ENCODE measurements around the gene MYO15A.

MYO15A gene

DNA sequence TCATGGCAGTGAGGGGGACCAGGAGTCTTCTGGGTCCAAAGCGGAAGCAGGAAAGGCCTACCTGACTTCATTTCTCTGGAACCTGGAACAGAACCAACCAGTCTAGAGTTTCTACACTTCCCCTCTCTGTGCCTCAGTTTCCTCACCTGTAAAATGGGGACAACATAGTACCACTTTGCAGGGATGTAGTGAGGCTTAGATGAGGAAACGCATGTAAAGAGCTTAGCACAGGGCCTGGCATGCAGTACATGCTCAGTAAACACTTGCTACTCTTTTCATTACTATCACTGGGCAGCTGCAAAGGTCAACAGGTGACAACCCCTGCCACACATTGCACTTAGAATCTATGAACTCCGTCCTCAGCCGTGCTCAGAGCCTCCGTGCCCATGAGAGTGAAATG lies 24.2 kb downstream of the MYO15A start:
- no peak for DNase-seq

GRCh38 chr17:18136357-18136756 lies 27.8 kb downstream of the MYO15A start:
- DNase-seq, result no peak

DNA sequence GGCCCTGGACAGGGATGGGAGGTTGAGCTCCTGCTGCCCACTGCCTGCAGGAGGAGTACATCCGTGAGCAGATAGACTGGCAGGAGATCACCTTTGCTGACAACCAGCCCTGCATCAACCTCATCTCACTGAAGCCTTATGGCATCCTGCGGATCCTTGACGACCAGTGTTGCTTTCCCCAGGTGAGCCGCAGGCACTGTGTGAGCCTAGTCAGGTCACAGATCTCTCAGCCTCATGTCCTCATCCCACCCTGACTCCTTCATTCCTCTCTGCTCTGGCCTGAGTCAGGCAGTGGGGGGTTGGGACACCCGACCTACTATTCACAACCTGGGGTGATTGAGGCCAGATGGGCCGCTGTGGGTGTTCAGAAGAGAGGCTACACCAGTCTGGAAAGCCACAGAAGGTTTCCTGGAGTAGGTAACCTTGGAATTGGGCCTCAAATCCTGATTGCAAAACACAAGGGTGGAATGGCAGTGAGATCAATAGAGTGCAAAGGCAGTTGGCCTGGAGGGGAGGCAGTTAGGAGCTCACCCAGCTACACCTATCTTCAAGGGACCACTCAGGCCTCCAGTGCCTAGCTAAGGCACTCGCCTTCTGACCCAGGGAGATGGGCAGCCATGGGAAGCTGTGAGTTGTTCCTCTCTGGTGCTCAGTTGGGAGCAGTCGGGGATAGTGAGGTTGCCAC lies 29.7 kb downstream of the MYO15A start:
- no peak for DNase-seq

GRCh38 chr17:18139092-18139491 lies 30.5 kb downstream of the MYO15A start:
- no peak for DNase-seq

DNA sequence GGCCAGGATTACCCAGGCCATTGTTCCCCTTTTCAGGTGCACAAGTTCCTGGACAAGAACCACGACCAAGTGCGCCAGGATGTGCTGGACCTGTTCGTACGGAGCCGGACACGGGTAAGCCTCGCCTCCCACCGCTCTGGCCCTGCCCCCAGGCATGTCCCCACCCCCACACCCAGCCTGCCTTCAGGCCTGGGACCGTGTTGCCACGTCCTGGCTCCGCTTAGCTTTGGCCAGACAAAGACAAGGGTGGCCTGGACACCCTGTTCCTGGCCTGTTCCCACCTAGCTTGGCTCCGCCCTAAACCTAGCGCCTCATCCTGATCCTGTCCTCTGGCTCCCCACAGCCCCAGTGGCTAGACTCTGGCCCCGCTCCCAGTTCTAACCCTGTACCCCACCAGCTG lies 30.9 kb downstream of the MYO15A start:
- DNase-seq, result no peak

DNA sequence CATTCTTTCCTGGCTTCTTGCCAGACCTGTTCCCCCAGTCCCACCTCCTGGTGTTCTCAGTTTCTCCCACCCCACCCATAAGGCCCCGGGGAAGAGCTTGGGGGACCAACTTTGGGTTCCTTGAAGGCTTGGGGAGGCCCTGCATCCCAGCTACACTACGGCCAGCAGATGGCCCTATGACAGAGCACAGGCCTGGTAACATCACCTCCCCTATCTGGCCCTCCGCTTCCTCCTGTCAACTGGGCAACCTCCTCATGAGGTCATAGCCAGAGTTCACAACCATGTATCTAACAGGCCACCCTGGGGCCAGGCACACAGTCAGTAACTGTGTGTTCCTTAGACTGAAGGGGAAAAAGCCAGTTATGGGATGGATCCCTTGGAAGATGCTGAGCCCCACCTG lies 31.4 kb downstream of the MYO15A start:
- no peak for DNase-seq

GRCh38 chr17:18140648-18141047 lies 32.1 kb downstream of the MYO15A start:
- DNase-seq, result no peak

- DNase-seq, result peak in 5 of 6 experiments; percentile 5 to 75 (median 30)
These were observed 32.8 kb downstream of the MYO15A start for GRCh38 chr17:18141210-18141803.

- no peak for DNase-seq
These were observed 33.9 kb downstream of the MYO15A start for GRCh38 chr17:18142417-18142816.

DNA sequence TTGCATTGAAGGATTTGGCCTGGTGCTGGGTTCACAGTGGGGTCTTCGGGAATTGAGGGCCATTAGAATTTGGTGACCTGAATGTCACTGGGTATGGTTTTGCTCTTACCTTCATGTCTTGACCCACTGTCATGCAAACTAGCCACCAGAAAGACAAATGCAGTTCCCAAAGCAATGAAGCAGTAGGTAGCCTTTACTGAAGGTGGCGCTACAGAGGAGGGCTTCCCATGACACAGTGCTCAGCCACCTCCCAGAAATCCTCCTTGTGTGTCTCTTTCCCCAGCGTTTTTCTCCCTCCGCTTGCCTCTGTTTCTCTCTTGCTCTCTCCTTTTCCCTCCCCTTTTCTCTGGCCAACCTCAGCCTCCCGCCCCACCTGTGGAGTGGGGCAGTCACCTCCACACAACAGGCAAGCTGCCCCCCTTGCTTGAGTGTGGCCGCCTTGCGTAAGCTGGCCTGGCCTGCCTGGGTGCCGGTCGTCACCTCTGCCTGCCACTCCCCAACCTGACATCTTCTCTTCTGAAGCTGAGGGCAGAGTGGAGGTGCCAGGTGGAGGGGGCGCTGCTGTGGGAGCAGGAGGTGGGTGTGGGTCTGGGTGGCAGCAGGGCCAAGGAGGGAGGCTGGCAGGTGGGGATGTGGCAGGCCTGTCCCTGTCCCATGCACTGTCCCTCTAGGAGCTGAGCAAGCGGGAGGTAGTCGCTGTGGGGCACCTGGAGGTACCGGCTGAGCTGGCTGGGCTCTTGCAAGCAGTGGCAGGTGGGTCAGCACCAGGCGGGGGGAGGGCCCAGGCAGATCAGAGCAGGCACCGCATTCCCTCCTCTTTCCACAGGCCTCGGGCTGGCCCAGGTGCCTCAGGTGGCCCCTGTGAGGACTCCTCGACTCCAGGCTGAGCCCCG lies 34.7 kb downstream of the MYO15A start:
- DNase-seq, result no peak

DNA sequence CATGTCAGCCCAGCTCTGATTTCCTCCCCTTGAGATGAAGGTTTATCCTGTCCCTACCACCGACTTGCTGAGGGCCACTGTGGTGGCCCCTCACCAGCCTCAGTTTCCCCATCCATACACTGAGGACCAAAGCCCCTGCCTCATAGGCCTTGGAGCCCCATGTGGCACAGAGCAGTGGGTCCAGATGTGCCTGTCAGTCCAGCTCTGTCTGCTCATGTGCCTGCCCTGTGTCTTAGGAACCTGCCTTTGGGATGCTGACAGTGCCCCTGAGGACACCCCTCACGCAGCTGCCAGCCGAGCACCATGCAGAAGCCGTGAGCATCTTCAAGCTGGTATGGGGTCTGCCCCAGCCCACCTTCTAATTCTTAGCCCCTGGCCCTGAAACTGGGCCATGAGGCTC lies 35.7 kb downstream of the MYO15A start:
- no peak for DNase-seq

- DNase-seq, result no peak
These were observed 36.3 kb downstream of the MYO15A start for GRCh38 chr17:18144855-18145254.

DNA sequence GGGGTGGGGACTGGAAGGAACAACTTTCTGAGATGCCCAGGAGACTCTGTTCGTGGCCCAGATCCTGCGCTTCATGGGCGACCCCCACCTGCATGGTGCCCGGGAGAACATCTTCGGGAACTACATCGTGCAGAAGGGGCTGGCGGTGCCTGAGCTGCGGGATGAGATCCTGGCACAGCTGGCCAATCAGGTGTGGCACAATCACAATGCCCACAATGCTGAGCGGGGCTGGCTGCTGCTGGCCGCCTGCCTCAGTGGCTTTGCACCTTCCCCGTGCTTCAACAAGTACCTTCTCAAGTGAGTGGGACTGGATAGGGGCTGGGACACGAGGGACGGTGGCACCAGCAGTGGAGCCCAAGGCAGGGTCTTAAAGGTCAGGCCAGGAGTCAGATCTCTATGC lies 37.3 kb downstream of the MYO15A start:
- no peak for DNase-seq

- DNase-seq, result no peak
These were observed 37.7 kb downstream of the MYO15A start for GRCh38 chr17:18146259-18146658.

- DNase-seq, result no peak
These were observed 38.4 kb downstream of the MYO15A start for GRCh38 chr17:18146980-18147379.

- DNase-seq, result no peak
These were observed 40.0 kb downstream of the MYO15A start for GRCh38 chr17:18148586-18148985.

DNA sequence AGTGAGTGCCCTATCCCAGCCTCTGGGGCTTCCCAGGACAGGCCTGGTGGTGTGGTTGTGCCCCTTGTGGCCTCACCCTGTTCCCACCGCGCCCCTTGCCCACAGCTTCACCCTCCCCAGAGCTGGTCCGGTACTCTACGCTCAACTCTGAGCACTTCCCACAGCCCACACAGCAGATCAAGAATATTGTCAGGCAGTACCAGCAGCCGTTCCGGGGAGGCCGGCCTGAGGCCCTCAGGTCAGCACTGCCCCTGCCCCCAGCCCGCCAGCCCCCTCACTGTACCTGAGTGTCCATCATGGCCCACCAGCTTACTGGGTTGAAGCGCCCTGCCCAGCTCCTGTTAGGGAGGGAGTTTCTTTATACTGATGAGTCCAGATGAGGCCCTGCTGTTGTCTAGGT lies 42.7 kb downstream of the MYO15A start:
- no peak for DNase-seq

GRCh38 chr17:18155179-18155578 lies 46.6 kb downstream of the MYO15A start:
- no peak for DNase-seq

GRCh38 chr17:18156171-18156975 lies 47.8 kb downstream of the MYO15A start:
- DNase-seq, result peak in 1 of 6 experiments; percentile 13

GRCh38 chr17:18156976-18157280 lies 48.4 kb downstream of the MYO15A start:
- no peak for DNase-seq

DNA sequence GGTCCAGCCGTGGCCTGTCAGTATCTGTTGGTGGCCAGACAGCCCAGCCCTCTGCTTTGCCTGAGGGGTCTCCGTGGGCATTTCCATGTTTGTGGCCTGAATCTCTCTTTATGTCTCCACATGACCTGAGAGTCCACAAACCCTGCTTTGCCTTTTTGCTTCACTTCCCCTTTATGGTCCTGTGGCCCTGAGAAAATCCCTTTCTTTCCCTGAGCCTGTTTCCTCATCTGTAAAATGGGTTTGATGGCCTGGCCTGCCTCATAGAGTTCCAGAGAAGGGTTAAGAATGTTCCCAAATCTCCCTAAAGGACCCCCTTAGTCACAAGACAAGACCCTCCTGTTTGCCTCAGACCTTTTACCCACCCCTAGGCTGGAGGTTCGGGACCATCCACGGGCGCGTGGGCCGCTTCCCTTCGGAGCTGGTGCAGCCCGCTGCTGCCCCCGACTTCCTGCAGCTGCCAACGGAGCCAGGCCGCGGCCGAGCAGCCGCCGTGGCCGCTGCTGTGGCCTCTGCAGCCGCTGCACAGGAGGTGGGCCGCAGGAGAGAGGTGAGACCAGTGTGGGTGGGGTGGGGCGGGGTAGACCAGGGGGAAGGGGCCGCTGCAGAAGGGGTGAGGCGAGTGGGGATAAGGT lies 48.9 kb downstream of the MYO15A start:
- DNase-seq, result no peak

GRCh38 chr17:18158022-18158600 lies 49.6 kb downstream of the MYO15A start:
- DNase-seq, result peak; percentile 86 to 92 (median 90)

All from stimulated activated naive CD4-positive, alpha-beta T cell (primary cell).